PC-3 (cell line): ENCODE data around the gene ECT2L. TPM values are rescaled to one million over a fixed set of nuclear protein-coding genes. Genes with fewer than 3 reads are reported as not detected.

Experiments
- ATAC-seq: fragments of 200-7000 bp; cut with Tn5 transposase; 2 replicates; pipeline ENCODE4 v1.9.1; 2020; ENCODE audit warnings: mild to moderate bottlenecking, moderate library complexity
- BruUV-seq: library from RNA; stranded (reverse); fragments of 400-500 nt; replicated peaks from 2 replicates; lab custom pipeline; 2021; lab: Mats Ljungman, UMichigan
- CTCF ChIA-PET: fragments of 300-600 bp; sonication (Branson Sonifier 250); formaldehyde crosslinking; loops from one replicate; lab custom pipeline; 2022; ENCODE audit warnings: antibody characterized with exemption; lab: Charles Lee
- POLR2A ChIA-PET: fragments of 300-600 bp; sonication (Branson Sonifier 250); formaldehyde crosslinking; loops from one replicate; lab custom pipeline; 2022; ENCODE audit warnings: antibody characterized with exemption; ENCODE audit not compliant: unreplicated experiment; lab: Charles Lee
- DNase-seq: peaks from one replicate; pipeline ENCODE4 v3.0.0-alpha.2; 2015
- H2AFZ ChIP-seq: fragments of 300-600 bp; sonication (generic); 2 replicates; pipeline ENCODE4 v1.6.0; 2016; ENCODE audit warnings: antibody characterized with exemption, low read length
- H3F3A ChIP-seq: fragments of 300-600 bp; sonication (generic); one replicate; pipeline ENCODE4 v1.6.0; 2017; ENCODE audit warnings: antibody characterized with exemption, low read length, control low read depth, mild to moderate bottlenecking; ENCODE audit not compliant: unreplicated experiment
- H3K27ac ChIP-seq: fragments of 300-600 bp; sonication (generic); 2 replicates; pipeline ENCODE4 v1.5.1; 2016; ENCODE audit warnings: mild to moderate bottlenecking, low read length
- H3K27me3 ChIP-seq: fragments of 300-600 bp; sonication (generic); 2 replicates; pipeline ENCODE4 v1.6.1; 2016; ENCODE audit warnings: low read length, mixed read lengths
- H3K36me3 ChIP-seq: fragments of 300-600 bp; sonication (generic); 2 replicates; pipeline ENCODE4 v1.6.1; 2016; ENCODE audit warnings: low read depth, mixed run types, low read length, mixed read lengths
- H3K4me1 ChIP-seq: fragments of 300-600 bp; sonication (generic); 2 replicates; pipeline ENCODE4 v1.5.1; 2016; ENCODE audit warnings: low read length; ENCODE audit not compliant: insufficient read depth
- H3K4me2 ChIP-seq: fragments of 300-600 bp; sonication (generic); 2 replicates; pipeline ENCODE4 v1.6.0; 2016; ENCODE audit warnings: low read length
- H3K4me3 ChIP-seq: fragments of 300-600 bp; sonication (generic); 2 replicates; pipeline ENCODE4 v1.5.1; 2016; ENCODE audit warnings: mild to moderate bottlenecking, low read length, mixed read lengths
- H3K79me2 ChIP-seq: fragments of 300-600 bp; sonication (generic); 2 replicates; pipeline ENCODE4 v1.6.1; 2017; ENCODE audit warnings: low read length, mixed read lengths
- H3K9ac ChIP-seq: fragments of 300-600 bp; sonication (generic); 2 replicates; pipeline ENCODE4 v1.6.0; 2016; ENCODE audit warnings: mild to moderate bottlenecking, low read length
- H3K9me2 ChIP-seq: fragments of 300-600 bp; sonication (generic); replicated peaks from 2 replicates; pipeline ENCODE4 v1.6.1; 2016; ENCODE audit warnings: mixed run types, low read length, mixed read lengths
- H3K9me3 ChIP-seq: fragments of 300-600 bp; sonication (generic); 2 replicates; pipeline ENCODE4 v1.6.1; 2016; ENCODE audit warnings: low read length, mixed read lengths
- H4K20me1 ChIP-seq: fragments of 300-600 bp; sonication (generic); 2 replicates; pipeline ENCODE4 v1.6.1; 2016; ENCODE audit warnings: low read length, mixed read lengths
- CTCF ChIP-seq: fragments of 300-600 bp; sonication (generic); conservative IDR thresholded peaks from 2 replicates; pipeline ENCODE4 v1.5.1; 2017; ENCODE audit warnings: antibody characterized with exemption, low read depth, mild to moderate bottlenecking, low read length
- EZH2 ChIP-seq: fragments of 300-600 bp; sonication (generic); IDR thresholded peaks from one replicate; pipeline ENCODE4 v1.6.1; 2017; ENCODE audit warnings: antibody characterized with exemption, mild to moderate bottlenecking, low read length; ENCODE audit not compliant: unreplicated experiment
- EZH2phosphoT487 ChIP-seq: fragments of 300-600 bp; sonication (generic); IDR thresholded peaks from 2 replicates; pipeline ENCODE4 v1.6.1; 2018; ENCODE audit warnings: mild to moderate bottlenecking, antibody characterized with exemption, low read length, borderline replicate concordance
- intact Hi-C: fragments of 100-400 bp; cut with micrococcal nuclease; formaldehyde crosslinking; loops from 2 replicates; pipeline ENCODE4 v1.9.0; 2023
- total RNA-seq: library from RNA; depleted of rRNA; stranded (reverse); fragments of >200 nt; gene quantifications from 2 replicates; pipeline ENCODE4 v1.2.3, GENCODE V29; 2014

The ECT2L gene
- total RNA-seq, 1 experiment from 2014 or later: not detected

GRCh38 chr6:138847884-138848283, 52.0 kb downstream of the ECT2L start:
- Histone ChIP-seq H3K36me3 (no peaks in the 10 kb centered on the region), H2AFZ (no peak overlapping the region), H3K79me2 (no peaks in the 10 kb centered on the region), H3K9ac (no peak overlapping the region), H3F3A (no peaks in the 10 kb centered on the region), H3K9me2 (no peaks in the 10 kb centered on the region), H3K27me3 (no peaks in the 10 kb centered on the region), H4K20me1 (no peaks in the 10 kb centered on the region), H3K4me2 (no peak overlapping the region), H3K4me1 (no peaks in the 10 kb centered on the region), H3K9me3 (no peaks in the 10 kb centered on the region), H3K4me3 (no peak overlapping the region), H3K27ac (no peak overlapping the region)
- intact Hi-C loops: no loop called here
- POLR2A ChIA-PET: no interaction called here
- BruUV-seq: no TSS peak
- TF ChIP-seq EZH2 (no peak), CTCF (no peak), EZH2phosphoT487 (no peak)
- DNase-seq: no peak
- CTCF ChIA-PET: no interaction called here
- no peak for ATAC-seq

- intact Hi-C loops: no loop called here
- no peak overlapping the region for H3K9ac ChIP-seq
- BruUV-seq: no TSS peak
- ChIA-PET CTCF (no interaction called here), POLR2A (no interaction called here)
- ATAC-seq: no peak
- no peak for TF ChIP-seq EZH2
- TF ChIP-seq CTCF: no peak
- TF ChIP-seq EZH2phosphoT487: no peak
- no peak for DNase-seq
- H3K27ac ChIP-seq: no peak overlapping the region
- H3F3A ChIP-seq: no peaks in the 10 kb centered on the region
- H3K4me1 ChIP-seq: no peaks in the 10 kb centered on the region
- no peaks in the 10 kb centered on the region for H3K27me3 ChIP-seq
- no peak overlapping the region for H3K4me3 ChIP-seq
- no peaks in the 10 kb centered on the region for H3K79me2 ChIP-seq
- H3K9me2 ChIP-seq: no peaks in the 10 kb centered on the region
- H3K4me2 ChIP-seq: no peak overlapping the region
- H4K20me1 ChIP-seq: no peaks in the 10 kb centered on the region
- no peaks in the 10 kb centered on the region for H3K9me3 ChIP-seq
- no peaks in the 10 kb centered on the region for H3K36me3 ChIP-seq
- H2AFZ ChIP-seq: no peak overlapping the region
Measured at GRCh38 chr6:138848461-138848860, 52.6 kb downstream of the ECT2L start.

- intact Hi-C loops: no loop called here
- Histone ChIP-seq H3K27me3 (no peaks in the 10 kb centered on the region), H2AFZ (no peak overlapping the region), H3K9me3 (no peaks in the 10 kb centered on the region), H3K4me1 (no peaks in the 10 kb centered on the region), H3K4me2 (no peak overlapping the region), H4K20me1 (no peaks in the 10 kb centered on the region), H3F3A (no peaks in the 10 kb centered on the region), H3K27ac (no peak overlapping the region), H3K79me2 (no peaks in the 10 kb centered on the region), H3K4me3 (no peak overlapping the region), H3K9me2 (no peaks in the 10 kb centered on the region), H3K9ac (no peak overlapping the region), H3K36me3 (no peaks in the 10 kb centered on the region)
- ChIA-PET CTCF (no interaction called here), POLR2A (interaction anchor here (0.6 kb wide), 1 partner anchor 56 kb away, joined by 10 read pairs; no protein-coding TSS in a partner anchor)
- ATAC-seq: no peak
- TF ChIP-seq EZH2phosphoT487 (no peak), EZH2 (no peak), CTCF (no peak)
- BruUV-seq: no TSS peak
- DNase-seq: no peak
Measured at GRCh38 chr6:138849791-138850190, 53.9 kb downstream of the ECT2L start.
